NCI-H82 treated with DMSO at 0.1 percent for 48 hours (cell line): ENCODE results near the gene RPS6KA5.
"Not testable (repeated sequence)": the region's sequence is repeated elsewhere in the genome, so short reads cannot be mapped to it uniquely, and the experiment has no call there.

Experiments used
- DNase-seq: peaks from one replicate; lab custom pipeline; 2025; ENCODE audit not compliant: unreplicated experiment; lab: John Stamatoyannopoulos, UW

Gene RPS6KA5

DNA sequence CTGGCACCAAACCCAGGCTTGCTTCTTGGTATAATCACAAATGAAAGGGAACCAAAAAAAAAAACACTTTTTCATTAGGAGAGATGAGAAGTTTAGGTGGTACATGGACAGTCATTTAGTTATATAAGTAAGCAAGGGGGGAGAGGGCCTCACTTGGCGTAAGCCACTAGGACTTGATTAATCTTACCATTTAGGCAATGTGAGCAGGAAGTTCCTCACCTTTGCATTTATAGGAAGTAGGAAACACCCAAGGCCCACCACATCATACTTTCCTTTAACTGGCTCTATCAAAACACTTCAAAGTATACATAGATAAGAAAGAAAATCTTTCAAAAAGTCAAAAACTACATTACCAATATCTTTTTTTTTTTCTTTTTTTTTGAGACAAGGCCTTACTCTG is 6.7 kb upstream of the RPS6KA5 start:
- DNase-seq = no peak

DNA sequence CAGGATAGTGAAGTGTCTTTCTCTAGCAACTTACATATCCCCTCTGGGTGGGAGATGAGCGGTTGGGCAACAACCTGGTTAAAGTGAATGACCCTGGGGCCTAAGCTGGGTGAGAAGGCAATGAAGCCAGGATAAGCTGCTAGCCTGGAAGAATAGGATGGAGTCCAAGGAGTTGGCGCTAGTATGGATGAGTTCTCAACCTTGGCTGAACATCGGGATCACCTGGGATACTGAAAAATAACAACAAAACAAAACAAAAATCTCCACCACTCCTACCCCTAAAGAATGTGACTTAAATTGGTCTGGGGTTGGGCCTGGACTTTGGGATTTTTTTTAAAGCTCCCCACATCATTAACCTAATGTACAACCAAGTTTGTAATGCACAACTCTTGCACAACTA is 4.8 kb upstream of the RPS6KA5 start:
- DNase-seq = no peak

GRCh38 chr14:91063119-91063518 is 2.7 kb upstream of the RPS6KA5 start:
- no peak for DNase-seq

GRCh38 chr14:91062600-91062999 is 2.2 kb upstream of the RPS6KA5 start:
- DNase-seq = no peak

- DNase-seq = peak; percentile 3
Observed at GRCh38 chr14:91061056-91061887, 831 bp upstream of the RPS6KA5 start.

GRCh38 chr14:91059576-91060350 is 678 bp downstream of the RPS6KA5 start:
- no peak for DNase-seq

GRCh38 chr14:91058042-91058581 is 2.3 kb downstream of the RPS6KA5 start:
- DNase-seq = no peak

GRCh38 chr14:91056361-91056760 is 4.1 kb downstream of the RPS6KA5 start:
- no peak for DNase-seq

DNA sequence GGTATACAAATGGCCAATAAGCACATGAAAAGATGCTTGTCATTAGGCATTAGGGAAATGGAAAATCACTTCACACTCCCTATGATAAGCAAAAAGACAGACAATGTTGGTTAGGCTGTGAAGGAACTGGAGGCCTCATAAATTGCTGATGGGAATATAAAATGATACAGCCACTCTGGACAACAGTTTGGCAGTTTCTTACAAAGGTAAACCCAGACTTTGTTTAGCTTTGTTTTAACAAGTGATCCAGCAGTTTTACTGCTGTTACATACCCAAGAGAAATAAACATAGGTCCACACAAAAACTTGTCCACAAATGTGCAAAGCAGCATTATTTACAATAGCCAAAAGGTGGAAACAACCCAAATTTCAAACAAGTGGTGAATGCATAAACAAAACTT is 5.4 kb downstream of the RPS6KA5 start:
- DNase-seq = no peak

DNA sequence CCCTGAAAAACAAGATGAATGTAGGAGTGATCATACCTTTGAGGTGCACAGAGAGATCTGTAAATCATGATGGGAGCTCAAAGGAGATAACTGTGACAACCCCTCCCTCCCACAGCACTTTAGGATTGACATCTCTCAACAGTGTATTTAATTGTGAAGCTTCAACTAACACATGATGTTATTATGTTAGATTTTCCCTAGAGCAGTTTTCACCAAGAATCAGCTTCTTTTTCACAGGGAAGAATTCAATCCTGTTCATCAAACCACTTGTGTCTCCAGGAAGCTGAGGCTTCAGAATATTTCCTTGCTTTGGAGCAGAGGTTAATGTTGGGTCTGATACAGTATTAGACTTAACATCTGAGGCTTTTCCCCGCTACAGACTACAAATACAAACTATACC is 11.8 kb downstream of the RPS6KA5 start:
- DNase-seq = no peak

- no peak for DNase-seq
Observed at GRCh38 chr14:91048265-91048664, 12.2 kb downstream of the RPS6KA5 start.

- no peak for DNase-seq
Observed at GRCh38 chr14:91047174-91047753, 13.2 kb downstream of the RPS6KA5 start.

DNA sequence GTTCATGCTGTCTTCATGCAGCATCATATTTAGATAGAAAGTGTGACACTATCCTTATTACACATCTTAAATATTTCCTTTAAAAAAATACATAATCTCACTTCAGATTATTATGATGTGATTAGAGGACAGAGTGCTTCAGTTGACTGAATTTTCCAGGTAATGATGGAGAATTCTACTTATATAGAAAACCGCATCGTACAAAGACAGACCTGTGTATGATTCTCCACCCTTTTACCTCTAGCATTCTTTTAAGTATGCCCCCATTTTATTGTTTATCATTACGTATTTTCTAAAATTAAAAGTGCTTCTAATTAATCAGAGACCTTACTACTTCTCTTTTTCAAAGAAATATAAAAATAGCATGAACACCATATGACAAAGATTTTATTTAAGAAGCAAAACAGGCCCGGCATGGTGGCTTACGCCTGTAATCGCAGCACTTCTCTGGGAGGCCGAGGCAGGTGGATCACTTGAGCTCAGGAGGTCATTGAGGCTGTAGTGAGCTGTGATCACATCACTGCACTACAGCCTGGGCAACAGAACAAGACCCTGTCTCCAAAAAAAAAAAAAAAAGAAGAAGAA is 13.9 kb downstream of the RPS6KA5 start:
- no peak for DNase-seq

- DNase-seq = no peak
Observed at GRCh38 chr14:91041450-91041849, 19.0 kb downstream of the RPS6KA5 start.

- no peak for DNase-seq
Observed at GRCh38 chr14:91040545-91040944, 19.9 kb downstream of the RPS6KA5 start.

GRCh38 chr14:91038439-91038838 is 22.0 kb downstream of the RPS6KA5 start:
- no peak for DNase-seq

GRCh38 chr14:91036741-91037469 is 23.5 kb downstream of the RPS6KA5 start:
- no peak for DNase-seq

- no peak for DNase-seq
Observed at GRCh38 chr14:91035855-91036254, 24.6 kb downstream of the RPS6KA5 start.

DNA sequence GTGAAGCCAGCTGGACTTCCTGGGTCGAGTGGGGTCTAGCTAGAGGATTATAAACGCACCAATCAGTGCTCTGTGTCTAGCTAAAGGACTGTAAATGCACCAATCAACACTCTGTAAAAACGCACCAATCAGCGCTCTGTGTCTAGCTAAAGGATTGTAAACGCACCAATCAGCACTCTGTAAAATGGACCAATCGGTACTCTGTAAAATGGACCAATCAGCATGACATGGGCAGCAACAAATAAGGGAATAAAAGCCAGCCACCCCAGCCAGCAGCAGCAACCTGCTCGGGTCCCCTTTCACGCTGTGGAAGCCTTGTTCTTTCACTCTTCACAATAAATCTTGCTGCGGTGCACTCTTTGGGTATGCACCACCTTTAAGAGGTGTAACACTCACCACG is 26.1 kb downstream of the RPS6KA5 start:
- DNase-seq = not testable (repeated sequence)

- no peak for DNase-seq
Observed at GRCh38 chr14:91032248-91032647, 28.2 kb downstream of the RPS6KA5 start.

GRCh38 chr14:91031666-91032065 is 28.8 kb downstream of the RPS6KA5 start:
- DNase-seq = no peak
